Measurements from ENCODE around the gene ALOX5AP.

ALOX5AP gene

DNA sequence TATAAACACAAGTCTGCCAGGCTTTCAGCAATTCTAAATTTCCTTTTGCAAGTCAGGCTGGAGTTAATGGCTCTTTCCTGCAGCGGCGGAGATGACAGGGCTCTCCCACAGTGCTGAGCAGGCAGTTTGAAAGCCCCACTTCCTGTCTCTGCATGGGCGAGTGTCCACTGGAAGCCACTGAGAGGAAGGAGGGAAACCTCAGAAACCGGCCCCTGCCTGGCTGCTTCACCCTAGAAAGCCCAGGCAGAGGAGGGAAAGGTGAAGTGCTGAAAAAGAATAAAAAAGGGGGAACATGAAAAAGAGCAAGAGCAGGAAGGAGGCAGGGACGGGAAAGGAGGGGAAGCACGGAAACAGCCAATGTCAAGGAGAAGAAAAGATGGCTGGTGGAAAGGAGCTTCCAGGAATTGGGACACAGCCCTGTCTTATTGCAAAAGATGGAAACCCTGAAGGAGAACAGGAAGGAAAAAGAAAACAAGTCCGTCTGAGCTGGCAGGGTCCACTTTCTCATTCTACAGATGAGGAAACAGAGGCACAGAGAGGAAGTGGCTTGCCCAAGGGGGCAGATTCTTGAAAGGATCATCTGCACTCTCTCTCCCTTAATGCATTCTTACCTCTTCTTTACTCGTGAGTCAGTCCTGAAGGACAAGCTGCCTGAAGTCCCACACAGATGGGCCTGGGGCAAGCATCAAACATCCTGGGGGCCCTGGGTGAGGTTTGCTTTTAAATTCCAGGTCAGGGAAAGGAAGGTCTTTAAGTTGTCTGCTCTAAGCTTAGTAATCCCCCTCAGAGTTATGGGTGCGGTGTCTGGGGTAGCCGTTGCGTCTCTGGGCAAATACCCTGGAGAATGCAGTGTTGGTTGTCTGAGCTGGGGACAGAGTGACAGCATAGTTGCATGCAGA is 38.8 kb upstream of the ALOX5AP start:
- no peak for DNase-seq (ENCODE audit: low spot score)
- ChIA-PET CTCF (interaction anchor here (0.6 kb wide), 1 partner anchor 806 kb away, joined by 3 read pairs; no protein-coding TSS in a partner anchor), POLR2A (ENCODE audit: low non-redundant PET) (no interaction called here)
- peak overlapping the region; percentile 44; the same call in 1 of the 2 replicates for H3K27ac ChIP-seq
- TF ChIP-seq, protein P1, sequence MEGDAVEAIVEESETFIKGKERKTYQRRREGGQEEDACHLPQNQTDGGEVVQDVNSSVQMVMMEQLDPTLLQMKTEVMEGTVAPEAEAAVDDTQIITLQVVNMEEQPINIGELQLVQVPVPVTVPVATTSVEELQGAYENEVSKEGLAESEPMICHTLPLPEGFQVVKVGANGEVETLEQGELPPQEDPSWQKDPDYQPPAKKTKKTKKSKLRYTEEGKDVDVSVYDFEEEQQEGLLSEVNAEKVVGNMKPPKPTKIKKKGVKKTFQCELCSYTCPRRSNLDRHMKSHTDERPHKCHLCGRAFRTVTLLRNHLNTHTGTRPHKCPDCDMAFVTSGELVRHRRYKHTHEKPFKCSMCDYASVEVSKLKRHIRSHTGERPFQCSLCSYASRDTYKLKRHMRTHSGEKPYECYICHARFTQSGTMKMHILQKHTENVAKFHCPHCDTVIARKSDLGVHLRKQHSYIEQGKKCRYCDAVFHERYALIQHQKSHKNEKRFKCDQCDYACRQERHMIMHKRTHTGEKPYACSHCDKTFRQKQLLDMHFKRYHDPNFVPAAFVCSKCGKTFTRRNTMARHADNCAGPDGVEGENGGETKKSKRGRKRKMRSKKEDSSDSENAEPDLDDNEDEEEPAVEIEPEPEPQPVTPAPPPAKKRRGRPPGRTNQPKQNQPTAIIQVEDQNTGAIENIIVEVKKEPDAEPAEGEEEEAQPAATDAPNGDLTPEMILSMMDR (conservative IDR thresholded peaks at IDR 0.05; ENCODE audit: low read depth) = no peak

DNA sequence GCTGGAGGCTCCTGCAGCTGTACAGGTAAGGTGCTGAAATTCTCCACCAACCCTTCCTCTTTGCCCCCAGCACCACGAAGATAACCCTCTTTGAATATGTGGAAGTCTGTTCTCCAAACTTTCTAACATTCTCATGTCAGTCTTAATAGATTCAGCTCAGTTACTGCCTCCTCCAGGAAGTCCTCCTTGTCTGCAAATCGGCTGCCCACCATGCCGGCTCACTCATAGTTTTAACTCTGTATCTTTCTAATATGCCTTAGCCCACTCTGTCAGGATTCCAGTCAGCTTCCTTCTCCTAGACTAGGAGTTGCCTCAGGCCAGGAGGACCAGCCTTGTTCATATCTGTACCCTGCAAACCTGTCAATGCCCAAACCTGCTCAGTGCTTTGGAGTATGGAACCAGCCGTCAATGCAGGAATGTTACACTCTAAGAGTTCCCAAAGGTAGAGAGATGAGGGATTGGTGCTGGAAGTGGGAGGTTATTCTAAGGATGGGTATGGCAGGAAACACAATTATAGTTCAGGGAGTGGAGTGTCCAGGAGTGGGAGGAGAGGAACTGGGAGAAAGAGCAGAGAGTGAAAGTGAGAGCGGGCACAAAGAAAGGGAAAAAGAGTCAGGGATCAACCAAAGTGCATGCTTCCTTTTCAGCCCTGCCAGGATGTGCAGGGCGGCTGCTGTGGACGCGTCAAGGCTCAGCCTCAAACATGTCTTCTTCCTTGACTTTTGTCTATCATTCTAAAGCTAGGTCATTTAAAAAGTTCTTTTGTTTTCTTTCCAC is 38.0 kb upstream of the ALOX5AP start:
- CTCF ChIA-PET = no interaction called here
- POLR2A ChIA-PET (ENCODE audit: low non-redundant PET) = no interaction called here

DNA sequence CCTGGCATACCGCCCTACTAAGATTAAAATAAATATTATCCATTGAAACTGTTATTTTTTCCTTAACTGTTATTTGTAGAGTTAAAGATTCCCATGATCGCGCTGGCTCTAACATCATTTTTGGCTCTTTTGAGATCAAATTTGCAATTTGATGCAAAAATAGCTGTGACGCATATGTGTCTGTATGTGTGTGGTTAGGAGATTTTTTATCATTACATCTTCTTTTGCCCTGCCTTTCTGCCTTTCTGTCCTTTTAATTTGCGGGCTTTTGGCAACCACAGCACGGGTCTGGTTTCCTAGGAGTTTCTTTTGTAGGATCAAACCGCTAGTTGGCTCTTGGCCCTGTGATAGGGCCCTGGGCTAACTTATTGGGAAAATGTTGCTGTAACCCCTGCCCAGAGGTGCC is 37.3 kb upstream of the ALOX5AP start:
- no peak for DNase-seq (ENCODE audit: low spot score)
- POLR2A ChIA-PET (ENCODE audit: low non-redundant PET) = no interaction called here
- TF ChIP-seq, protein P1 (conservative IDR thresholded peaks at IDR 0.05; ENCODE audit: low read depth) = no peak
- H3K27ac ChIP-seq = peak overlapping the region; percentile 44; the same call in 1 of the 2 replicates
- CTCF ChIA-PET = no interaction called here

More for the DNA sequence above, 38.0 kb upstream of the ALOX5AP start:
- no peak for DNase-seq (ENCODE audit: low spot score)
- TF ChIP-seq, protein P1 (conservative IDR thresholded peaks at IDR 0.05; ENCODE audit: low read depth) = no peak
- peak overlapping the region; percentile 44; the same call in 1 of the 2 replicates for H3K27ac ChIP-seq

DNA sequence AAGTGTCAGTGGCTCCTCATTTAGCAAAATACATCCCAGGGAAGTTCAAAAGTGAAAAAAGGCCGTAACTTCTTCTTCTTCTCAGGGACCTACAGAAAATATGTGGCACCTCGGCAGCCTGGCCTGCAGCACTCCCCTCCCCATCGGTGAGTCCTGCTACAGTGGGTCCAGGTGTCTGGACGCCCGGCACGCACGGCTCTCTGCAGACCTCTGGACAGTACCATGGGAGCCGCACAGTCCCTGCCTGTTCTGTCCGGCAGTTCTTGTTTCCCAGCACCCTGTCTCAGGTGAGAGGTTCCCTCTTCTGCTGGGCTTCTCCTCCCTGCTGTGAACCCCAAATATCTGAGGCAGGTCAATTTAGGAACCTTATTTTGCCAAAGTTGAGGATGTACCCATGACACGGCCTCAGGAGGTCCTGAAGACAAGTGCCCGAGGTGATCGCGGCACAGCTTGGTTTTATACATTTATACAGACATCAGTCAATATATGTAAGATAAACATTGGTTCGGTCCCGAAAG is 36.8 kb upstream of the ALOX5AP start:
- TF ChIP-seq, protein P1 (conservative IDR thresholded peaks at IDR 0.05; ENCODE audit: low read depth) = no peak
- POLR2A ChIA-PET (ENCODE audit: low non-redundant PET) = no interaction called here
- CTCF ChIA-PET = interaction anchor here (0.5 kb wide), 1 partner anchor 313 kb away, joined by 4 read pairs; no protein-coding TSS in a partner anchor
- H3K27ac ChIP-seq = no peak overlapping the region
- DNase-seq (ENCODE audit: low spot score) = no peak

DNA sequence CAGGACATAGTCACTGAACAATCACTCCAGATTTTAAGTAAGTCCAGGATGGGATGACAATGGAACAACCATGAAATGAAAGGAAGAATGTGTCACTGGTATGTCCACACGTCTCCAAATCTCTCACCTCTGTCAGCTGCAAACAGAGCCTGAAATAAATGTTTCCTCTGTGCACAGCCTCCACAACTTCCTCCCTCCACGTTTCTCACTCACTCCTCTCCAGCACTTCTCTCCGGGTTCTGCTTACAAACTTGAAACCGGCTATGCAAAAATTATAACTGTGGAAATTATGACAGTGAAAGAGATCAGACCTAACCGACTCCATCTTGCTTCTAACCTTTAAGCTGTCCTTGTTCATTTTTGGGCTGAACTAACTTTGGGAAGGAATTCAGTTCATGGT is 35.0 kb upstream of the ALOX5AP start:
- H3K27ac ChIP-seq = no peak overlapping the region
- no peak for DNase-seq (ENCODE audit: low spot score)
- TF ChIP-seq, protein P1 (conservative IDR thresholded peaks at IDR 0.05; ENCODE audit: low read depth) = no peak
- CTCF ChIA-PET = interaction anchor here (0.6 kb wide), 1 partner anchor 74 kb away, joined by 3 read pairs; no protein-coding TSS in a partner anchor
- POLR2A ChIA-PET (ENCODE audit: low non-redundant PET) = no interaction called here

DNA sequence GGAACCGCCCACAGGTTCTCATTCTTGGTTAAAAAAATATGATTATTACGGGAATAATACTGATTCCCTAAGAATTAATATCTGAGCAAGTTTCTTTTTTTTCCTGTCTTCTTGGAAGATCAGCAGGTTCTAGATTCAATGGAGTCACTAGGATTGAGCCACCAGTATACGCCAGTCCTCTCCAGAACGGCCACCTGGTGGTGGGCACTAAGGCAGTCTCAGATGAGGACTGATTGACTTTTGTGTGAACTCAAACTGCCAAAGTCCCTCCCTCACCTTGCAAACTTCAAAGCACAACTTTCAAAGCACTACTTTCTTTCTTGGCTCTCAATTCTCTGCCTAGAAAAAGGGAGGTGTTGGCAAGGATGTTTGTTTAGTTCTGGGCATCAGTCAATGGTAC is 33.3 kb upstream of the ALOX5AP start:
- no peak for DNase-seq (ENCODE audit: low spot score)
- TF ChIP-seq, protein P1 (conservative IDR thresholded peaks at IDR 0.05; ENCODE audit: low read depth) = no peak
- POLR2A ChIA-PET (ENCODE audit: low non-redundant PET) = no interaction called here
- CTCF ChIA-PET = no interaction called here
- no peak overlapping the region for H3K27ac ChIP-seq
